DMS79 (cell line): Measurements from ENCODE around the gene SRP68.
"Not testable (repeated sequence)": the region's sequence is repeated elsewhere in the genome, so short reads cannot be mapped to it uniquely, and the experiment has no call there.

Experiments
- DNase-seq: peaks from one replicate; lab custom pipeline; 2025; lab: John Stamatoyannopoulos, UW

Gene SRP68

GRCh38 chr17:76089680-76090516, 17.6 kb upstream of the SRP68 start:
- no peak for DNase-seq

GRCh38 chr17:76088868-76089576, 16.7 kb upstream of the SRP68 start:
- no peak for DNase-seq

- no peak for DNase-seq
These were observed 15.9 kb upstream of the SRP68 start for GRCh38 chr17:76088041-76088867.

GRCh38 chr17:76087531-76087930, 15.2 kb upstream of the SRP68 start:
- no peak for DNase-seq

DNA sequence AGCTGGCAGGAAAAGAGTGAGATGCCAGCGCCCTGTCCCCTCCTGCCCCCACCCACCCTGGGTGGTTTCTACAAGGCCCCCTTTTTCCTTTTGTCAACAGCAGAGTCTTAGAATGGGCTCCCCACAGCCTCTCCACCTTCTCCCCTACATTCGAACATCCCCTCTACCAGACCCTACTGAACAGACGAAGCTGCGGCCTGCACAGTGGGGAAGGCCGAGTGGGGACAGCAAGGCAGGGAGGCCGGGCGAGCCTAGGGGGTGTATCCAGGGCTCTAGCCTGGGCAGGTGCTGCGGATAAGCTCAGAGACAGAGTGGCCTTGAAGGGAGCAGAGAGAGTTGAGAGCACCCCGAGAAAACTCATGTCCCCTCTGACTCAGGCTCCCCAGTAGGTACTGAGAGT, 14.1 kb upstream of the SRP68 start:
- DNase-seq = no peak

GRCh38 chr17:76085731-76086366, 13.5 kb upstream of the SRP68 start:
- DNase-seq = no peak

GRCh38 chr17:76085066-76085730, 12.9 kb upstream of the SRP68 start:
- no peak for DNase-seq

GRCh38 chr17:76083536-76084182, 11.3 kb upstream of the SRP68 start:
- DNase-seq = peak; percentile 20

- peak; percentile 8 for DNase-seq
These were observed 10.3 kb upstream of the SRP68 start for GRCh38 chr17:76082326-76083251.

DNA sequence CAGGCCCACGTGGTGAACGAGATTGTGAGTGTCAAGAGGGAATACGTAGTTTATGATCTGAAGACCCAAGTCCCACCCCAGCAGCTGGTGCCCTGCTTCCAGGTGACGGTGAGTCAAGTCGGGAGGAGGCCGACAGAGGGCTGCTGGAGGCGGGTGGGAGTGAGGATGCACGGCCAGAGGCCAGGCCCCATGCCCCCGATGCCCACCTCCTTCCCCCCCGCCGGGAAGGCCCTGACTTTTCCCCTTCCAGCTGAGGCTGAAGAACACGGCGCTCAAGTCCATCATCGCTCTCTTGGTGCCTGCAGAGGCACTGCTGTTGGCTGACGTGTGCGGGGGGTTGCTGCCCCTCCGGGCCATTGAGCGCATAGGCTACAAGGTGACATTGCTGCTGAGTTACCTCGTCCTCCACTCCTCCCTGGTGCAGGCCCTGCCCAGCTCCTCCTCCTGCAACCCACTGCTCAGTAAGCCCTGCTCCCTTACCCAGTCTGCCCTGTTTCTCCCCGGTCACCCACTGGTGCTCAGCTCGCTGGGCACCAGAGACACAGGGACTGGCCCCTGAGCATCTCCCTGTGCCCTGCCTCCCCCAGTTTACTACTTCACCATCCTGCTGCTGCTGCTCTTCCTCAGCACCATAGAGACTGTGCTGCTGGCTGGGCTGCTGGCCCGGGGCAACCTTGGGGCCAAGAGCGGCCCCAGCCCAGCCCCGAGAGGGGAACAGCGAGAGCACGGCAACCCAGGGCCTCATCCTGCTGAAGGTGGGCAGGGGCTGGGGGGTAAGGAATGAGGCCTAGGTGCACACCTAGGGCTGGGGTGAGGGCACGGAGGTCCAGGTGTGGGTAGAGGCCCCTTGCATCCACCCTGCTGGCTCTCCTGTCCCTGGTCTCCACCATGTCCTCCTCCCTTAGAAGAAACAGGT, 9.2 kb upstream of the SRP68 start:
- DNase-seq = no peak

- DNase-seq = peak; percentile 14
These were observed 8.5 kb upstream of the SRP68 start for GRCh38 chr17:76080768-76081287.

DNA sequence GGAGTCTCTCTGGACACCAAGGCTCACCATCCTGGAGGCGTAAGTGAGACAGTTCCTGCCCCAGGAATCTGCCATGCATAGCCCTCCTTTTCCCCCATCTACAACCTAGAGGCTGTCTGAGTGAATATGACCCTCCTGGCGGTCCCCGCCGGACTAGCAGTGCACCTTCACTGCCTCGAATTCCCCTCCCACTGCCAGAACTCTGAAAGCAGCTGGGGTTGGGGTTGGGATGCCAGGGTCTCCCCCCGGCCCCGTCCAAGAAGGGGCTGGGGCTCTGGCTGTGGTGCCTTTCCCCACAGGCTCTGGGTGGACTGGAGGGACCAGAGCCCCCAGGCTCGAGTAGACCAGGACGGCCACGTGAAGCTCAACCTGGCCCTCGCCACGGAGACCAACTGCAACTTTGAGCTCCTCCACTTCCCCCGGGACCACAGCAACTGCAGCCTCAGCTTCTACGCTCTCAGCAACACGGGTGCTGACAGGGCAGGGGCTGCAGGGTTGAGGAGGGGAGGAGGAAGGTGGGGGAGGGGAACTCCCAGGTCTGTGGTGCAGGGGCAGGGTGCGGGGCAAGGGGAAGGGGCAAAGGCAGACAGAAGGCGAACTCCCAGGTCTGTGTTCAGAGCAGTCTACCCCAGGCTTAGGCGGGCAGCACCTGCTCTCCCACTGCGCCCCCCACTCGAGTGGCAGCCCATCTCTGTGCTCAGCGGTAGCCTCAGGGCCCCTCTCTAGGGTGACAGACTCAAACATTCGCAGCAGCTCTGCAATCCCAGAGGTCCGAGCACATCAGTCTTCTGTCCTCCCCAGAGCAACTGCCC, 7.8 kb upstream of the SRP68 start:
- no peak for DNase-seq

DNA sequence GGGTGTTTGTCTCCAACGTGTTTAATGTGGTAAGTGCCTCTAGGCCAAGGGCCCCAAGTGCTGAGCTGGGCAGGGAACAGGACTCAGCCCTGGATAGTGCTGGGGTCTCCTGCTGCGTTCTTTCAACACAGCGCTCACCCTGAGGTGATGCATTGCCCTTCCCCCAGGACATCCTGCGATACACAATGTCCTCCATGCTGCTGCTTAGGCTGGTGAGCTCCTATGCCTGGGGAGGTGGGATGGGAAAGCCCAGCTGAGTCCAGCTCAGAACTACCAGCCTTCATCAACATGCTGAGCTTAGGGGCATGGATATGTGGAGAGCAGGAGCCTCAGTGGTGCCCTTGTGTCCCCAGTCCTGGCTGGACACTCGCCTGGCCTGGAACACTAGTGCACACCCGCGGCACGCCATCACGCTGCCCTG, 7.2 kb upstream of the SRP68 start:
- no peak for DNase-seq

- peak; percentile 87 for DNase-seq
These were observed 6.7 kb upstream of the SRP68 start, which contains the start of gene ZACN for GRCh38 chr17:76078860-76079534. TSS of gene ZACN (plus strand) at chr17:76079182. CDS start at chr17:76079265, 83 bp downstream.

GRCh38 chr17:76078370-76078769, 6.1 kb upstream of the SRP68 start:
- DNase-seq = not testable (repeated sequence)

- peak; percentile 37 for DNase-seq
These were observed 5.3 kb upstream of the SRP68 start for GRCh38 chr17:76077584-76078110.
